NCI-H69 (cell line): ENCODE data around the gene PNO1.

ENCODE experiments used
- DNase-seq: peaks from one replicate; lab custom pipeline; 2025; lab: John Stamatoyannopoulos, UW

PNO1 gene

GRCh38 chr2:68195096-68195495 is 37.4 kb downstream of the PNO1 start:
- DNase-seq, result no peak

GRCh38 chr2:68196120-68196716 is 38.5 kb downstream of the PNO1 start:
- DNase-seq, result no peak

GRCh38 chr2:68200157-68200787 is 42.6 kb downstream of the PNO1 start:
- DNase-seq, result no peak

GRCh38 chr2:68203587-68203986 is 45.9 kb downstream of the PNO1 start:
- no peak for DNase-seq

- no peak for DNase-seq
These were observed 49.1 kb downstream of the PNO1 start for GRCh38 chr2:68206793-68207192.

GRCh38 chr2:68214381-68214780 is 56.7 kb downstream of the PNO1 start:
- DNase-seq, result no peak

GRCh38 chr2:68216454-68217310 is 59.0 kb downstream of the PNO1 start:
- peak; percentile 29 for DNase-seq

- no peak for DNase-seq
These were observed 60.0 kb downstream of the PNO1 start for GRCh38 chr2:68217729-68218128.

GRCh38 chr2:68218343-68218901 is 60.7 kb downstream of the PNO1 start:
- no peak for DNase-seq

GRCh38 chr2:68222287-68222686 is 64.6 kb downstream of the PNO1 start:
- DNase-seq, result no peak

- no peak for DNase-seq
These were observed 65.7 kb downstream of the PNO1 start for GRCh38 chr2:68223419-68223818.

- peak; percentile 53 for DNase-seq
These were observed 67.5 kb downstream of the PNO1 start for GRCh38 chr2:68225119-68225632.
